GM18508 (cell line): ENCODE measurements around the gene GRK2.
"Not testable (repeated sequence)": the region's sequence is repeated elsewhere in the genome, so short reads cannot be mapped to it uniquely, and the experiment has no call there.

Source experiments
- ATAC-seq: cut with Tn5 transposase; IDR thresholded peaks from one replicate; pipeline ENCODE4 v1.9.1; 2021; ENCODE audit warnings: moderate number of reproducible peaks; ENCODE audit not compliant: insufficient read depth, unreplicated experiment

Gene GRK2

GRCh38 chr11:67253872-67254624, 12.2 kb upstream of the GRK2 start:
- ATAC-seq, result no peak

GRCh38 chr11:67254798-67255197, 11.5 kb upstream of the GRK2 start:
- ATAC-seq, result no peak

GRCh38 chr11:67255353-67255752, 10.9 kb upstream of the GRK2 start:
- no peak for ATAC-seq

GRCh38 chr11:67255864-67256263, 10.4 kb upstream of the GRK2 start:
- ATAC-seq, result no peak

GRCh38 chr11:67256477-67257135, 9.7 kb upstream of the GRK2 start:
- no peak for ATAC-seq

- no peak for ATAC-seq
These were observed 5.9 kb upstream of the GRK2 start for GRCh38 chr11:67260406-67260805.

- not testable (repeated sequence) for ATAC-seq
These were observed 5.2 kb upstream of the GRK2 start for GRCh38 chr11:67260885-67261639.

- ATAC-seq, result no peak
These were observed 4.7 kb upstream of the GRK2 start for GRCh38 chr11:67261640-67261945.

GRCh38 chr11:67261946-67262681, 4.2 kb upstream of the GRK2 start:
- no peak for ATAC-seq

- ATAC-seq, result no peak
These were observed 3.3 kb upstream of the GRK2 start for GRCh38 chr11:67262731-67263675.

GRCh38 chr11:67264260-67264659, 2.0 kb upstream of the GRK2 start:
- ATAC-seq, result no peak

GRCh38 chr11:67264877-67265632, 1.2 kb upstream of the GRK2 start:
- no peak for ATAC-seq

- no peak for ATAC-seq
These were observed 432 bp upstream of the GRK2 start for GRCh38 chr11:67265633-67266448.

- no peak for ATAC-seq
These were observed 1.2 kb downstream of the GRK2 start for GRCh38 chr11:67267188-67268080.

GRCh38 chr11:67268081-67268961, 2.0 kb downstream of the GRK2 start:
- ATAC-seq, result no peak

GRCh38 chr11:67268962-67269268, 2.6 kb downstream of the GRK2 start:
- ATAC-seq, result no peak
